HG02588 (cell line): Measurements from ENCODE around the gene ZBTB12.

Source experiments
- ATAC-seq: cut with Tn5 transposase; IDR thresholded peaks from one replicate; pipeline ENCODE4 v1.9.1; 2021; ENCODE audit warnings: mild to moderate bottlenecking, moderate library complexity; ENCODE audit not compliant: unreplicated experiment

Gene ZBTB12

DNA sequence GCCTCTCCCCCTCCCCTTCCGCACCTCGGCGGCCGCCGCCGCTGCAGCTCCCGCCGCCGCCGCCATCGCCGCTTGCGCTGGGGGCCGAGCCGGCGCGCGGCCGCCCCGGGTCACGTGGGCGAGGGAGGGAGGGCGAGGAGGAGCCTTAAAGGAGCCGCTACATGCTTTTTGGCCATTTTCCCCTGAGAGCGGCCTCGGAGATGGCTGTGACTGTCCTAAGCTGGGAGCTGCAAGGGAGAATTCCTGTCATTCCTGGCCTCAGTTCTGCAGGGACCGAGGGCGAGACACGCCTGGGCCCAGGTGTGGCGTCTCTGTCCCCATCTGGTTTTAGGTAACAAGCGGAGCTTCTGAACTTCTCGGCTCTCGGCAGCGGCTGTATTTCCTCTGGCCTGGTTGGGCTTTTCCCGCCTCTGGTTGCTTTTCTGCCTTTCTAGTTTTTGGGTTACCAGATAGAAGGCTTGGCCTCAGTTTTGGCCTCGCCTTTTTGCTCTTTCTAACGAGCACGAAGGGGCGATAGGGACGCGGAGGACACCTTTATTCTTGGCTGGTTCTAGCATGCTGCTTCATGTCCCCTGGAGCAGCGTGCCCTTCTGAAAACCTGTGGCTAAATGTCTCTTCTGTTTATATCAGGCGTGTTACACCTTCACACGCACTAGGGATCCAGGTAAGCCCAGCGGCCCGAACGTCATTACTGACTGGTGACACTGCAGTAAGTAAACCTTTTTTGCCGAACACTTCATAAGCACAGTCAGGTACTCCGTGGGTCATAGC lies 4.1 kb downstream of the ZBTB12 start, which contains the start of gene EHMT2:
Gene EHMT2 (minus strand): TSS at position 87 of the 771 bp plus-strand sequence. CDS start 21 bp downstream, at position 66.
- peak; percentile 46 for ATAC-seq

DNA sequence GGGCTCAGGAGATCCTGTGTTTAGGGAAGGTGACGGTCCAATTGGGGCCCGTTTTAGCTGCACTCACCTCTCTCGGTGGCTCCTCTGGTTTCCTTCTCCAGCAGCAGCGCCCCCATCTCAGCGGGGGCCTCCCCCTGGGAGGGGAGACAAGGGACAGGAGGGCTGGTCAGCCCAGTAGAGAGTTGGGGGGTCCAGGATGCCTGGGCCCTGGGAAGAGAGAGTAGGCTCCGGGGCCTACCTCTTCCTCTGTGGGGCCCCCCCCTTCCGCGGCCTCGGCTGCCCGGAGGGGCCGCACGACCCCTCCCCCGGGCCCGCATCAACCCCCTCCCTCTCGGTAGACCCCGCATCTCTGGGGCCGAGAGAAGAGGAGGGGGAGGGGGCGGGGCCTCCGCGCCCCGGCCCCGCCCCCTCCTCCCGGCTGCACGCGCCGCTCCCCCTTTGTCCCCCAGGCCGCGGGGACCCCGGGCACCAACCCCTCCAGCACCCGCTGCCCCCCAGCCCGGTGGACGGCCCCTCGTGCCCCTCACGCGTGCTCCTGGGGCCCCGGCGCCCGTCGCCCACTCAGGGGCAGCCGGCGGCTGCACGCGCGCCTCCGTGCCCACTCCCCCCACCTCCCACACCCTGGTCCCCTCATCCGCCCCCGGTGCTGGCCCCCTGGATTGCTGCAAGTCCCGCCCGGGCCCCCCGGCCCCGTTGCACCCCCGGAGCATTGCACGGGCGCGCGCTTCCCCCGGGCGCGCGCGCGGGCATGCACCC lies 4.9 kb downstream of the ZBTB12 start:
- no peak for ATAC-seq

GRCh38 chr6:31896493-31896855 lies 5.4 kb downstream of the ZBTB12 start:
- no peak for ATAC-seq

DNA sequence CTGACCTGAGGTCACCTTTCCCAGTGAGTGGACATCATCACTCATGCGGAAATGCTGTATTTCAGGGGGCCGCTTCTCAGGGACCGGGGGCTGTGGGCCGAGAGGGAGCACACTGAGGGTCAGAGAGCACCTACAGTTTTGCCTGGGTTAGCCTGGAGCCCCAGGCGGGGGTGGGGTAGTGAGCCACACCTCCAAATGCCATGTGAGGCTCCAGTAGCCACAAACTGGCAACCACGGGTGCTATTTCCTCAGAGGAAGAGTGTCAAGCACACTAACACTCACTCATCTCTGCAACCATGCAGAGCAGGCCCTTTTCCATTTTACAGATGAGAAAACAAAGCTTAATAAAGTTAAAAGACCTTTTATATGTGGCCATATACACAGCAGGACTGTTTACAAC lies 9.1 kb downstream of the ZBTB12 start:
- no peak for ATAC-seq

- ATAC-seq = no peak
Measured at GRCh38 chr6:31889331-31889972, 12.4 kb downstream of the ZBTB12 start.

GRCh38 chr6:31888276-31889258 lies 13.3 kb downstream of the ZBTB12 start:
- no peak for ATAC-seq

GRCh38 chr6:31887173-31888007 lies 14.5 kb downstream of the ZBTB12 start:
- no peak for ATAC-seq

DNA sequence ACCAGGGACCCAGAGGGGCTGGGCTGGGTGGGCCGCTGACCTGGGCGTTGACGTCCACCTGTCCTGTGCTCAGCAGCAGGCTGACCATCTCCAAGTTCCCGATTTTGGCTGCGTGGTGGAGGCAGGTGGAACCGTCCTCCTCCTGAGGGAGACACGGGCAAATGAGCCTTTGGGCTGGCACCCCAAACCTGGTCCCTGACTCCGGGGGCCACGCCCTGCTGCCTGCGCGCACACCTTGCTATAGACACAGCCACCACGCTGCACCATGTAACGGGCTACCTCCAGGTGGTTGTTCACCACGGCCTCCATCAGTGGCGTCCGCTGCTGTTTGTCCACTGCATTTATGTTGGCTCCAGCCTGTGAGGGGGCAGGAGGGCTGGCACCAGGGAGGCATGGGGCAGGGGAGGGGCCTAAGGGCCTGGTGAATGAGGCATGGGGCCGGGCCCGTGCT lies 15.3 kb downstream of the ZBTB12 start:
- no peak for ATAC-seq

DNA sequence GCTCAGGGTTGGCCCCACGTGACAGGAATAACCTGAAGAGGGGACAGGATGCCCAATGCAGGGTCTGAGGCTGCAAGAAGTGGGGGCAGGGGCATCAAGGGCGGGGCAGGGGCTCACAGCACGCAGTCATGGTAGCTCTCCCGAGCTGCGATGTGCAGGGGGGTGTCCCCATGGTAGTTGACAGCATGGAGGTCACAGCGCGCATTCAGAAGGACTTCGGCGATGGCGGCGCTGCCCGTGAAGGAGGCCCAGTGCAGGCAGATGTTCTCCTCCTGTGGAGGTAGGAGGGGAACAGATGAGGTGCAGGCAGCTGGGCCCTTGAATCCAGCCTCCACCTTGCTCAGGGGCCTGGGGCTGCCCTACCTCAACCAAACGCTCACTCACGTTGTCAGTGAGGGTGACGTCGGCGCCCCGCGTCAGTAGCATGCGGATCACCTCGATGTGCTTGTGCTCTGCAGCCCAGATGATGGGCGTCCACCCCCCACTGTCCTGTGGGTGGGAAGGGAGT lies 17.3 kb downstream of the ZBTB12 start:
- no peak for ATAC-seq

GRCh38 chr6:31883676-31884075 lies 18.2 kb downstream of the ZBTB12 start:
- no peak for ATAC-seq

DNA sequence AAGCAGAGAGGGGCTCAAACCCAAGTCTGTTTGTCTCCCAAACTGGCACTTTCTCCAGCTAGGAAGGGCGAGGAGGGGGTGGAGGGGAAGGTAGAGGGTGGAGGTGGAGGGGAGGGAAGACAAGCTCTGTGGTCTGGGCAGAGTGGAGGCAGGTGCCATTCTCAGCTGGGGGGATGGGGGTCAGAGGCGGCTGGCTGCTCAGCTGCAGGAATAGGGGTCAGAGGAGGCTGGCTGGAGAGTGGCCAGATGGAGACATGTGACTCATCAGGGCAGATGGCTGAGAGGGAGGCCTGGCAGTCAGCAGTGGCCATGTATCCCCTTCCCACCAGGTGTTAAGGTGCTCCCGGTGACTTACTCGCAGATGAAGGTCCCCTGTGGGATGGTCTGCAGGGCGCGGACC lies 19.5 kb downstream of the ZBTB12 start:
- no peak for ATAC-seq

- no peak for ATAC-seq
Measured at GRCh38 chr6:31881136-31881859, 20.6 kb downstream of the ZBTB12 start.

- ATAC-seq = no peak
Measured at GRCh38 chr6:31880616-31881015, 21.3 kb downstream of the ZBTB12 start.

GRCh38 chr6:31879901-31880300 lies 22.0 kb downstream of the ZBTB12 start:
- ATAC-seq = no peak

DNA sequence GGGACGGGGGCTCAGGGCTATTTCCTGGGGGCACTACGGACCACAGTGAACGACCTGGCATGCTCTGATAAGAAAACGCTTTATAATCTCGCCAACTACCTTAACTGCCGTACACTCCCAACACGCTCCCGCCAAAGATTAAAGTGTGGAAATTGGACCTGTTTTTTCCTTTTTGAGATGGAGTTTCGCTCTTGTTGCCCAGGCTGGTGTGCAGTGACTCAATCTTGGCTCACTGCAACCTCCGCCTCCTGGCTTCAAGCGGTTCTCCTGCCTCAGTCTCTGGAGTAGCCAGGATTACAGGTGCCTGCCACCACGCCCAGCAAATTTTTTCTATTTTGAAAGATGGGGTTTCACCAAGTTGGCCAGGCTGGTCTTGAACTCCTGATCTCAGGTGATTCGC lies 22.7 kb downstream of the ZBTB12 start:
- no peak for ATAC-seq

- no peak for ATAC-seq
Measured at GRCh38 chr6:31878726-31879125, 23.2 kb downstream of the ZBTB12 start, which contains the start of gene SLC44A4. Gene SLC44A4, minus strand, starts transcription at chr6:31878997. Its CDS starts 17 bp downstream, at chr6:31878980.

DNA sequence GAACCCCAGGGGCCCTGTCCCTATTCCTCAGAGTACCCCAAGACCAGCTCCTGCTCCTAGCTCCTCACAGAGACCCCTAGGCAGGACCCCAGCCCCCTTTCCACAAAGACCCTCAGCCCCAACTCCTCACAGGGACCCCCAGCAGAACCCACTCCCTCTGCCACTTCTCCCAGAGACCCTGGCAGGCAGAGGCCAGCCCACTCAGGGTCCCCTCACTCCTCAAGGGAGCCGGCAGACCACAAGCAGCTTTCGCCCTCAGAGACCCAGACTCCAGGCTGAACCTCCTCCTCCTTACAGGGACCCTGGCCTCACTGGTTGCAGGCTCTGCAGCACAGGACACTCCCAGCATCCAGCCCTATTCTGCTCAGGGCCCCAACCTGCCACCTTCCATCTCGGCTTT lies 23.7 kb downstream of the ZBTB12 start:
- ATAC-seq = no peak

GRCh38 chr6:31877651-31878161 lies 24.2 kb downstream of the ZBTB12 start:
- ATAC-seq = no peak
